Astrocyte of the spinal cord (primary cell): Measurements from ENCODE around the gene GABRB1.

ENCODE experiments used
- DNase-seq: peaks from one replicate; pipeline ENCODE4 v3.0.0; 2011; ENCODE audit warnings: low read depth, low spot score
- H3K4me3 ChIP-seq: 2 replicates; pipeline ENCODE4 v1.5.1; 2011; ENCODE audit warnings: low read depth, mild to moderate bottlenecking, low read length, moderate library complexity
- in situ Hi-C: cut with HindIII; loops from 2 replicates; pipeline ENCODE4 v1.10.0; 2017; ENCODE audit warnings: low sequenced_read_pairs
- TF ChIP-seq, protein P1 (sequence below): IDR thresholded peaks from 2 replicates; pipeline ENCODE4 v1.5.1; 2012; ENCODE audit warnings: low read depth, mild to moderate bottlenecking, low read length, inconsistent platforms

The GABRB1 gene

GRCh38 chr4:47187608-47188007 lies 156.2 kb downstream of the GABRB1 start:
- TF ChIP-seq, protein P1, sequence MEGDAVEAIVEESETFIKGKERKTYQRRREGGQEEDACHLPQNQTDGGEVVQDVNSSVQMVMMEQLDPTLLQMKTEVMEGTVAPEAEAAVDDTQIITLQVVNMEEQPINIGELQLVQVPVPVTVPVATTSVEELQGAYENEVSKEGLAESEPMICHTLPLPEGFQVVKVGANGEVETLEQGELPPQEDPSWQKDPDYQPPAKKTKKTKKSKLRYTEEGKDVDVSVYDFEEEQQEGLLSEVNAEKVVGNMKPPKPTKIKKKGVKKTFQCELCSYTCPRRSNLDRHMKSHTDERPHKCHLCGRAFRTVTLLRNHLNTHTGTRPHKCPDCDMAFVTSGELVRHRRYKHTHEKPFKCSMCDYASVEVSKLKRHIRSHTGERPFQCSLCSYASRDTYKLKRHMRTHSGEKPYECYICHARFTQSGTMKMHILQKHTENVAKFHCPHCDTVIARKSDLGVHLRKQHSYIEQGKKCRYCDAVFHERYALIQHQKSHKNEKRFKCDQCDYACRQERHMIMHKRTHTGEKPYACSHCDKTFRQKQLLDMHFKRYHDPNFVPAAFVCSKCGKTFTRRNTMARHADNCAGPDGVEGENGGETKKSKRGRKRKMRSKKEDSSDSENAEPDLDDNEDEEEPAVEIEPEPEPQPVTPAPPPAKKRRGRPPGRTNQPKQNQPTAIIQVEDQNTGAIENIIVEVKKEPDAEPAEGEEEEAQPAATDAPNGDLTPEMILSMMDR: no peak
- DNase-seq: no peak
- in situ Hi-C loops: no loop called here
- H3K4me3 ChIP-seq: no peak overlapping the region

DNA sequence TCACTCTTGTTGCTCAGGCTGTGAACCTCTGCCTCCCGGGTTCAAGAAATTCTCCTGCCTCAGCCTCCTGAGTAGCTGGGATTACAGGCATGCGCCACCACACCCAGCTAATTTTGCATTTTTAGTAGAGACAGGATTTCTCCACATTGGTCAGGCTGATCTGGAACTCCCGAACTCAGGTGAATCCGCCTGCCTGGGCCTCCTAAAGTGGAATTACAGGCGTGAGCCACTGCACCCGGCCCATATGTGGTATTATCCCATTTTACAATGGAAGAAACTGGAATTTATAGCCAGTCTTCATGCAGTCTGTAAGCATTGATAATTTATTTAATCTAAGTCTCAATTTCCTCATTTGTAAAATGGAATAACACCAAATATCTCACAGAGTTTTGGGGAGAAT lies 161.8 kb downstream of the GABRB1 start:
- in situ Hi-C loops: no loop called here
- H3K4me3 ChIP-seq: no peak overlapping the region

GRCh38 chr4:47194036-47194737 lies 162.8 kb downstream of the GABRB1 start:
- no peak overlapping the region for H3K4me3 ChIP-seq
- no peak for DNase-seq
- in situ Hi-C loops: no loop called here
- TF ChIP-seq, protein P1: no peak

More for the DNA sequence above, 161.8 kb downstream of the GABRB1 start:
- DNase-seq: no peak
- TF ChIP-seq, protein P1: no peak

DNA sequence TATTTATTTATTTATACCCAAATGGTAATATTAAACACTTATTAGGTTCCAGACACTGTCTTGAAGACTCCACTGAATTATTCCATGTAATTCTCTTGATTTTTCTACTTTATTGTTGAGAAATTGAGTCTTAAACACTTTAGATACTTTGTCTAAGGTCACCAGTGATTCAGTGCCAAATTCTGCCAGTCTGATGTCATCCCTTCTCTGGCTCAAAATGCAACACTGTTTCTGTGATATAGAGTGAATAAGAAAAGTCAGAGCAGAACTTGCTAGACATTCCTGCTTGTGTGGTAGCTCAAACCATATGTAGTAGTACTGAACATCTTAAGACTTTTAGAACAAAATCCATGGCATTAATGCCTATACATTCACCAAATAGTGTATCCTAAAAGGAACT lies 164.3 kb downstream of the GABRB1 start:
- in situ Hi-C loops: no loop called here
- TF ChIP-seq, protein P1: no peak
- no peak overlapping the region for H3K4me3 ChIP-seq
- DNase-seq: no peak

- no peak overlapping the region for H3K4me3 ChIP-seq
- in situ Hi-C loops: no loop called here
- TF ChIP-seq, protein P1: no peak
- DNase-seq: no peak
Measured at GRCh38 chr4:47198791-47199190, 167.4 kb downstream of the GABRB1 start.

DNA sequence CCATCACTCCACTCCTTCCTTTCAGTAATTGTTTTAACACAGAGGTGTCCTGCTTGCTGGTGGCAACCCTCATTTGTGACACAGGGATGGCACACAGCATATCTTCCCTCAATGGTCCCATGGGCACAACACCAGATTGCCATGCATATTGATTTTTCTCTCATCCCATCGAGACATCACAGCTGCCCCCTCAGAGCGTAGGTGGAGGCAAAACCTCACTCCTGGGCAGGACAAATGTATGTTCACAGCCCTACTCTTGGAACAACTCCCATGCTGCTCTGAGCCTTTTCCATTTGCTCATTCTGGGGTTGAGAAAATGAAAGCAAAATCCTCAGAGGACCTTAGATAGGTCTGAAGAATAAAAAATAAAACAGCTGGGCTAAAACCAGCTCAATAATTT lies 172.2 kb downstream of the GABRB1 start:
- in situ Hi-C loops: no loop called here
- TF ChIP-seq, protein P1: no peak
- no peak for DNase-seq
- no peak overlapping the region for H3K4me3 ChIP-seq

DNA sequence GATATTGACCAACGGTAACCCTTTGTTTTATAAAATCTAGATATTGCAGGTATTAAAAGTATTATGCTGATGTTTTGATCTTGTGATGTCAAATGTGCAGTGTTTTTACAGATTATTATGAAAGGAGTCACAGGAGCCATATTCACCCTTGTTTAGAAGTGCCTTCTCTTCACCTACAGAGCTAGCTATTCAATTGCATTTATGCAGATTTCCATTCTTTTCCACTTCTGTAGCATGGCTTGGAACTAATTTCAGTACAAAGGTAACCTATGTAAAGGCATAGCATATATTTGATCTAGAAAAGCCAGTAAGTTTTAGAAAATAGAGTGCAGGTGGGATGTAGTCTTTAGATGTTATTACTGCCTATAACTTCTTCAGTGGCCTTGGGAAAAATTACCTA lies 176.2 kb downstream of the GABRB1 start:
- DNase-seq: no peak
- H3K4me3 ChIP-seq: no peak overlapping the region
- TF ChIP-seq, protein P1: no peak
- in situ Hi-C loops: no loop called here
